ENCODE results near the gene ACIN1. TPM values are rescaled to one million over a fixed set of nuclear protein-coding genes. Genes with fewer than 3 reads are reported as not detected.

ACIN1 gene
- total and polyA plus RNA-seq, 2 donors (not counting 1 experiment from before 2014, with no cell fraction given): 75.1 to 94.0 TPM

DNA sequence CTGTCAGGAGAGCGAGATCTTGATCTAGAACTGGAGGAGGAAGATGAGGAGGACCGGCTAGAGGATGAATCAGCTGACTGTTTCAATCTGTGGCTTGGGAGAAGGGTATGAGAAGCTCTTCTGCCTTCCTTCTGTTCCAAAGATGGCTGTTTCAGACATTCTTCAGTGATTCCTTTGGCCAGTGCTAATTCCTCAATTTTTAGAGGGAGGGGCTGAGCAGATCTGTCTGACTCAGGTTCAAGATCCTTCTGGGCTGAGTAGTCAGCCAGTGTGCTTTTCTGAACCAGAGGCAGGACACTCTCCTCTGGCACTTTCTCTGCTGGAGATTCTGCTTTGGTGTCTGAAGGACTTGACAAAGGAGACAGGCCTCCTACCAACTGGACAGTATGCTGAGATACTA is 15.2 kb downstream of the ACIN1 start:
- Histone ChIP-seq H3K9me3 (ENCODE audit: control insufficient read depth, insufficient read depth, low read depth, low read length) (no peaks in the 10 kb centered on the region), H4K20me1 (ENCODE audit: control insufficient read depth, extremely low read depth, insufficient read depth, low read length) (no peaks in the 10 kb centered on the region)
- TF ChIP-seq EZH2 (IDR thresholded peaks at IDR 0.05; ENCODE audit: low read length, missing control alignments): no peak
- TF ChIP-seq, protein P1, sequence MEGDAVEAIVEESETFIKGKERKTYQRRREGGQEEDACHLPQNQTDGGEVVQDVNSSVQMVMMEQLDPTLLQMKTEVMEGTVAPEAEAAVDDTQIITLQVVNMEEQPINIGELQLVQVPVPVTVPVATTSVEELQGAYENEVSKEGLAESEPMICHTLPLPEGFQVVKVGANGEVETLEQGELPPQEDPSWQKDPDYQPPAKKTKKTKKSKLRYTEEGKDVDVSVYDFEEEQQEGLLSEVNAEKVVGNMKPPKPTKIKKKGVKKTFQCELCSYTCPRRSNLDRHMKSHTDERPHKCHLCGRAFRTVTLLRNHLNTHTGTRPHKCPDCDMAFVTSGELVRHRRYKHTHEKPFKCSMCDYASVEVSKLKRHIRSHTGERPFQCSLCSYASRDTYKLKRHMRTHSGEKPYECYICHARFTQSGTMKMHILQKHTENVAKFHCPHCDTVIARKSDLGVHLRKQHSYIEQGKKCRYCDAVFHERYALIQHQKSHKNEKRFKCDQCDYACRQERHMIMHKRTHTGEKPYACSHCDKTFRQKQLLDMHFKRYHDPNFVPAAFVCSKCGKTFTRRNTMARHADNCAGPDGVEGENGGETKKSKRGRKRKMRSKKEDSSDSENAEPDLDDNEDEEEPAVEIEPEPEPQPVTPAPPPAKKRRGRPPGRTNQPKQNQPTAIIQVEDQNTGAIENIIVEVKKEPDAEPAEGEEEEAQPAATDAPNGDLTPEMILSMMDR (conservative IDR thresholded peaks at IDR 0.05 in 1 of 2, IDR thresholded peaks at IDR 0.05 in 1 of 2; ENCODE audit: low read depth in 1 of 2, low read length in 2 of 2): no peak

DNA sequence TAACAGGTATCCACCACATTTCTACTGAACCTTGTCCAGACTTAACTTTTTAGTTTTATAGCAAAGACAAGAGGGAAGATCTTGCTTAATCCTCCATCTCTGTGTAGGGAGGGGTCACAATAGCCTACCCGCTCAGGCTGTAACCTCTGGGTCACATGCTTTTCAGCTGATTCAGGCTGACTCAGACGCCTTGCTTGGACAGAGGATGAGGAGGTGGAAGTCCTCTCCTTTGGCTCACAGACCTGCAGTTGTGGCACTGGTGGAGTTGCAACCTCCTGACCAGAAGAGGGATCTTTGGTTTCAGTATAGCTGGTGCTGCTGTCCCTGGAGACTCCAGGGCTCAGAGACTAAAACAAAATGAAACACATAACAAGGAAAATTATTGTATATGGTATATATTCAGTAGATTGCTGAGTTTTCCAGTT is 16.2 kb downstream of the ACIN1 start:
- Histone ChIP-seq H3K79me2 (ENCODE audit: control insufficient read depth, insufficient read depth, low read length) (peaks cover 8% of the 10 kb centered on the region), H3K4me2 (ENCODE audit: extremely low read depth, insufficient read depth, low read length) (peak overlapping the region; percentile 69), H3K36me3 (ENCODE audit: control insufficient read depth, insufficient read depth, low read length) (peaks cover 22% of the 10 kb centered on the region), H3K27ac (ENCODE audit: insufficient read depth, low read length) (peak overlapping the region; percentile 87), H3K27me3 (ENCODE audit: control insufficient read depth, insufficient read depth, low read length) (no peaks in the 10 kb centered on the region), H3K4me3 (replicated peaks in 1 of 4; ENCODE audit: control extremely low read depth in 1 of 4, insufficient read depth in 1 of 4, low read depth in 3 of 4, low read length in 4 of 4) (peak overlapping the region in 2 of 4 experiments; percentile 5 to 21), H3K4me1 (ENCODE audit: control insufficient read depth, extremely low read depth, insufficient read depth, low read length) (peaks cover 28% of the 10 kb centered on the region), H4K20me1 (ENCODE audit: control insufficient read depth, extremely low read depth, insufficient read depth, low read length) (no peaks in the 10 kb centered on the region), H3K9me3 (ENCODE audit: control insufficient read depth, insufficient read depth, low read depth, low read length) (no peaks in the 10 kb centered on the region), H2AFZ (ENCODE audit: low read length) (no peak overlapping the region), H3K9ac (ENCODE audit: insufficient read depth, low read length) (no peak overlapping the region)
- TF ChIP-seq, protein P1 (conservative IDR thresholded peaks at IDR 0.05 in 1 of 2, IDR thresholded peaks at IDR 0.05 in 1 of 2; ENCODE audit: low read depth in 1 of 2, low read length in 2 of 2): no peak
- TF ChIP-seq EZH2 (IDR thresholded peaks at IDR 0.05; ENCODE audit: low read length, missing control alignments): no peak
- DNase-seq (ENCODE audit: low read depth in 2 of 2): peak; percentile 94 to 97

More for the DNA sequence above, 15.2 kb downstream of the ACIN1 start:
- peaks cover 9% of the 10 kb centered on the region for H3K79me2 ChIP-seq (ENCODE audit: control insufficient read depth, insufficient read depth, low read length)
- no peaks in the 10 kb centered on the region for H3K27me3 ChIP-seq (ENCODE audit: control insufficient read depth, insufficient read depth, low read length)
- peak overlapping the region; percentile 87 for H3K27ac ChIP-seq (ENCODE audit: insufficient read depth, low read length)
- peak in 1 of 2 donors; percentile 67 for DNase-seq (ENCODE audit: low read depth in 2 of 2)
- no peak overlapping the region for H3K4me3 ChIP-seq (replicated peaks in 1 of 4; ENCODE audit: control extremely low read depth in 1 of 4, insufficient read depth in 1 of 4, low read depth in 3 of 4, low read length in 4 of 4)
- no peak overlapping the region for H3K9ac ChIP-seq (ENCODE audit: insufficient read depth, low read length)
- H3K4me2 ChIP-seq (ENCODE audit: extremely low read depth, insufficient read depth, low read length): no peak overlapping the region
- no peak overlapping the region for H2AFZ ChIP-seq (ENCODE audit: low read length)
- peaks cover 28% of the 10 kb centered on the region for H3K4me1 ChIP-seq (ENCODE audit: control insufficient read depth, extremely low read depth, insufficient read depth, low read length)
- H3K36me3 ChIP-seq (ENCODE audit: control insufficient read depth, insufficient read depth, low read length): peaks cover 20% of the 10 kb centered on the region

DNA sequence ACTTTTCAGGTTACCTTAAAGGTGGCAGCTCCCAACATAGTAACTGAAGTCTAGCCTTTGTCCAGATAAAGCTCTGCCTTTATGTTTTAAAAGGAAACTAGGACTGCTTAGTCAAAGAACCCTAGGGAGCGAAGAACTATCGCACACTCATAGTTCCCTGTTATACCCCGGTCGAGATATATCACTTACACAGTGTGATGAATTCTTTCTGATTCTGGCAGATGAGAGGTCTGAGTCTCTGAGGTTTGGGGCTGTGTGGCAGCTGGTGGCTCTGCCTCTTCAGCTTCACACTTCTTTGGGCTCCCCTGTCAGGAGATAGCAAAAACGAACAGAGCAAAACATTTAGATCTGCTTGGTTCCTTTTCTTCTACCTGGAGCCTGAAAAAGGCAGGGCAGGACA is 17.0 kb downstream of the ACIN1 start:
- Histone ChIP-seq H3K4me3 (replicated peaks in 1 of 4; ENCODE audit: control extremely low read depth in 1 of 4, insufficient read depth in 1 of 4, low read depth in 3 of 4, low read length in 4 of 4) (no peak overlapping the region), H3K4me1 (ENCODE audit: control insufficient read depth, extremely low read depth, insufficient read depth, low read length) (peaks cover 28% of the 10 kb centered on the region), H3K27ac (ENCODE audit: insufficient read depth, low read length) (peak overlapping the region; percentile 87), H3K9ac (ENCODE audit: insufficient read depth, low read length) (no peak overlapping the region), H3K36me3 (ENCODE audit: control insufficient read depth, insufficient read depth, low read length) (peaks cover 23% of the 10 kb centered on the region), H3K4me2 (ENCODE audit: extremely low read depth, insufficient read depth, low read length) (peak overlapping the region; percentile 33), H4K20me1 (ENCODE audit: control insufficient read depth, extremely low read depth, insufficient read depth, low read length) (no peaks in the 10 kb centered on the region), H3K27me3 (ENCODE audit: control insufficient read depth, insufficient read depth, low read length) (no peaks in the 10 kb centered on the region), H2AFZ (ENCODE audit: low read length) (no peak overlapping the region), H3K9me3 (ENCODE audit: control insufficient read depth, insufficient read depth, low read depth, low read length) (no peaks in the 10 kb centered on the region), H3K79me2 (ENCODE audit: control insufficient read depth, insufficient read depth, low read length) (peaks cover 6% of the 10 kb centered on the region)
- DNase-seq (ENCODE audit: low read depth in 2 of 2): no peak
- TF ChIP-seq EZH2 (IDR thresholded peaks at IDR 0.05; ENCODE audit: low read length, missing control alignments): no peak
- TF ChIP-seq, protein P1 (conservative IDR thresholded peaks at IDR 0.05 in 1 of 2, IDR thresholded peaks at IDR 0.05 in 1 of 2; ENCODE audit: low read depth in 1 of 2, low read length in 2 of 2): no peak

Measured in fibroblast of lung (primary cell).